RWPE2 (cell line): ENCODE results near the gene CALHM5.
A peak's percentile ranks its signal among the peaks of the same experiment; 100 is the strongest.

Source experiments
- ATAC-seq: fragments of 200-7000 bp; cut with Tn5 transposase; 3 replicates; pipeline ENCODE4 v1.9.1; 2021; ENCODE audit warnings: low read depth
- DNase-seq: peaks from one replicate; pipeline ENCODE4 v3.0.0-alpha.2; 2020; ENCODE audit warnings: low spot score
- H3K27ac ChIP-seq: fragments of 450-650 bp; 2 replicates; pipeline ENCODE4 v1.5.1; 2017; ENCODE audit warnings: mild to moderate bottlenecking; ENCODE audit not compliant: poor library complexity, severe bottlenecking
- H3K27me3 ChIP-seq: fragments of 250-450 bp; sonication (Bioruptor Pico); 2 replicates; pipeline ENCODE4 v1.5.1; 2021; ENCODE audit warnings: mild to moderate bottlenecking, moderate library complexity; ENCODE audit not compliant: insufficient read depth, poor library complexity, severe bottlenecking
- H3K36me3 ChIP-seq: fragments of 250-450 bp; sonication (Bioruptor Pico); 2 replicates; pipeline ENCODE4 v1.5.1; 2020; ENCODE audit warnings: low read depth, mild to moderate bottlenecking, moderate library complexity
- H3K4me1 ChIP-seq: fragments of 250-450 bp; sonication (Bioruptor Pico); 2 replicates; pipeline ENCODE4 v1.5.1; 2021; ENCODE audit warnings: mild to moderate bottlenecking, moderate library complexity; ENCODE audit not compliant: insufficient read depth, poor library complexity, severe bottlenecking
- H3K4me3 ChIP-seq: fragments of 250-450 bp; sonication (Bioruptor Pico); 2 replicates; pipeline ENCODE4 v1.5.1; 2021; ENCODE audit warnings: mild to moderate bottlenecking, moderate library complexity; ENCODE audit not compliant: severe bottlenecking
- H3K9me3 ChIP-seq: fragments of 250-450 bp; sonication (Bioruptor Pico); 2 replicates; pipeline ENCODE4 v1.5.1; 2021; ENCODE audit warnings: mild to moderate bottlenecking, moderate library complexity; ENCODE audit not compliant: severe bottlenecking
- TF ChIP-seq, protein P1 (sequence below): fragments of 450-650 bp; IDR thresholded peaks from one replicate; pipeline ENCODE4 v1.5.1; 2017; ENCODE audit warnings: mild to moderate bottlenecking, moderate library complexity; ENCODE audit not compliant: poor library complexity, severe bottlenecking

CALHM5 gene

DNA sequence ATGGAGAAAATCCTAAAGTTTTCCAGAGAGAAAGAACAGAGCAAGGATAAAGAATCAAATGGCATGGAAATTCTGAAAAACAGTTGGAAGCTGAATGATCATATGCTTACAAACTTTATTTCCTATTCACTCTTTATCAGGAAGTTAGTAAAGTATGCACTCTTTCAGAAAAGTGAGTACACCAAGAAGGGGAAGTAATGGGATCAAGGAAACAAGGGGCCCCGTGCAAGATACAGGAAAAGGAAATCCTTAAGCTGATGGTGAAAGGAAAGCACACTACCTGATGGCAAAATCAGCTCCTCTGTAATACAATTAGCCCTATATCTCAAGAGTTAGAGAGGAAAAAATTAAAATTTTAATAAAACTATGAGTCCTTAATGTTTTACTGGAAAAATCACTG is 36.3 kb upstream of the CALHM5 start:
- no peak for DNase-seq
- no peaks in the 10 kb centered on the region for H3K9me3 ChIP-seq
- no peaks in the 10 kb centered on the region for H3K4me1 ChIP-seq
- TF ChIP-seq, protein P1, sequence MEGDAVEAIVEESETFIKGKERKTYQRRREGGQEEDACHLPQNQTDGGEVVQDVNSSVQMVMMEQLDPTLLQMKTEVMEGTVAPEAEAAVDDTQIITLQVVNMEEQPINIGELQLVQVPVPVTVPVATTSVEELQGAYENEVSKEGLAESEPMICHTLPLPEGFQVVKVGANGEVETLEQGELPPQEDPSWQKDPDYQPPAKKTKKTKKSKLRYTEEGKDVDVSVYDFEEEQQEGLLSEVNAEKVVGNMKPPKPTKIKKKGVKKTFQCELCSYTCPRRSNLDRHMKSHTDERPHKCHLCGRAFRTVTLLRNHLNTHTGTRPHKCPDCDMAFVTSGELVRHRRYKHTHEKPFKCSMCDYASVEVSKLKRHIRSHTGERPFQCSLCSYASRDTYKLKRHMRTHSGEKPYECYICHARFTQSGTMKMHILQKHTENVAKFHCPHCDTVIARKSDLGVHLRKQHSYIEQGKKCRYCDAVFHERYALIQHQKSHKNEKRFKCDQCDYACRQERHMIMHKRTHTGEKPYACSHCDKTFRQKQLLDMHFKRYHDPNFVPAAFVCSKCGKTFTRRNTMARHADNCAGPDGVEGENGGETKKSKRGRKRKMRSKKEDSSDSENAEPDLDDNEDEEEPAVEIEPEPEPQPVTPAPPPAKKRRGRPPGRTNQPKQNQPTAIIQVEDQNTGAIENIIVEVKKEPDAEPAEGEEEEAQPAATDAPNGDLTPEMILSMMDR: no peak
- H3K36me3 ChIP-seq: no peaks in the 10 kb centered on the region
- no peak for ATAC-seq
- no peaks in the 10 kb centered on the region for H3K27me3 ChIP-seq
- no peak overlapping the region for H3K4me3 ChIP-seq
- H3K27ac ChIP-seq: no peak overlapping the region

DNA sequence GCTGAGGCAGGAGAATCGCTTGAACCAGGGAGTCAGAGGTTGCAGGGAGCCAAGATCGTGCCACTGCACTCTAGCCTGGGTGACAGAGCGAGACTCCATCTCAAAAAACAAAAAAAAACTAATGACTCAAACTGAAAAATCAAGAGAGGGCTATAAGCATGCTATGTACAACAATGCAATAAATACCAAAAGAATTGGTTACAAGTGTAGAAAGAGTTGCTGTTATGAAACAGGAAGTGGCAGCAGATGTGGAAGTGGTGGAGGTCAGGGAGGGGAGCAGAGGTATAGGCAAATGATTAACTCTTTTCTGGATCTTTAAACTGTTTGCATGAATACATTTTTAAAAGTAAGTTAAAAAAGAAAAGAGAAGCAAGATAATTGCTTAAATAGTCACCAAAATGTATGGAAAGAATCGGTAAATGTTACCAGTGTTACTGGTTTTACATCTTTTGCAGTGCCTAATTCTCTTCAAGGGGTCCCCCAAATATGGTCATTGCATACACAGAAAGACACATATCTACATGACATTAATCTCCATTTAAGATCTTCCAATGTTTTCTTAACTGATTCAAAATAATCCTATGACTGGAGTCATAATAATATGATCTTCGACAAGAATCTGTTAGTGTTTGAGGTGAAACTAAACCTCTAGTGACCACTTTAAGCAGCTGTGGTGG is 35.3 kb upstream of the CALHM5 start:
- no peak for DNase-seq
- Histone ChIP-seq H3K36me3 (no peaks in the 10 kb centered on the region), H3K9me3 (no peaks in the 10 kb centered on the region), H3K4me1 (no peaks in the 10 kb centered on the region), H3K27me3 (no peaks in the 10 kb centered on the region), H3K27ac (no peak overlapping the region), H3K4me3 (no peak overlapping the region)
- peak; percentile 58; the same call in 2 of the 3 replicates for ATAC-seq
- TF ChIP-seq, protein P1: no peak

DNA sequence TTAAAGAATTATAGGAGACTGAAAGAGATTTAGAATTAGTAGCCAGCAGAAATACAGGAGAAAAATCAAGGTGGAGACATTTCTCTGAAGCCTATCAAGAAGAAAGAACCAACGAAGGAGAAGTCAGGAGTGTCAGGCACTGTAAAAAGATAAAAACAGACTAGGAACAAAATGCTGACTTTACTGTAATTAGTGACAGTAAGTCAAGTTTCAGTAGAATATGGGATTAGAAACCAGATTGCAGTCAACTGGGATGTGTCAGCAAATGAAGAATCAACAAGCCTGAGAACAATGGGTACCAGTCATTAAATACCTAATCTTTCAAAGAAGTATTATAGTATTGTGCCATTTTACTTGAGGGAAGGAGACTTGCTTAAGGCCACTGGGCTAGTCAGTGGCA is 28.7 kb upstream of the CALHM5 start:
- Histone ChIP-seq H3K4me1 (no peaks in the 10 kb centered on the region), H3K4me3 (no peak overlapping the region), H3K27ac (no peak overlapping the region), H3K27me3 (no peaks in the 10 kb centered on the region), H3K9me3 (no peaks in the 10 kb centered on the region), H3K36me3 (no peaks in the 10 kb centered on the region)
- TF ChIP-seq, protein P1: no peak
- DNase-seq (no peak), ATAC-seq (no peak)

DNA sequence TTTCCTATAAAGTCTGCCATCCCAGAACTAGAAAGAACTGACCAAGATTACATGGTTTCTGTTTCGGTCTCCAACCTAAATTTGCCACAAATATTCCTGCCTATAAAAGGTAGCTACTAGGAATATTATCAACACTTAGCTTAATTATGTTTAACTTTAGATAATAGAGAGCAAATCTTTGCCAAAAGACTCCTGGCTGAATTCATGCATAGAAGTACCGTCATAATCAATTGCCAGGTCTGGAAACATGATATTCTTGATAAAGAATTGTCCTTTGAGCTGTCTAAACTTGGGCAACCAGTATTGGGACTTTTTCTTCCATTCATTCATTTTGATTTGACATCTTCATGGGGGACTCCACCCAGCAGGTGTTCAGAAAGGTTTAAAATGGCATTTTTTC is 27.8 kb upstream of the CALHM5 start:
- H3K27ac ChIP-seq: no peak overlapping the region
- no peaks in the 10 kb centered on the region for H3K27me3 ChIP-seq
- no peaks in the 10 kb centered on the region for H3K9me3 ChIP-seq
- H3K4me1 ChIP-seq: no peaks in the 10 kb centered on the region
- no peak for ATAC-seq
- H3K36me3 ChIP-seq: no peaks in the 10 kb centered on the region
- no peak for DNase-seq
- no peak overlapping the region for H3K4me3 ChIP-seq
- TF ChIP-seq, protein P1: no peak

DNA sequence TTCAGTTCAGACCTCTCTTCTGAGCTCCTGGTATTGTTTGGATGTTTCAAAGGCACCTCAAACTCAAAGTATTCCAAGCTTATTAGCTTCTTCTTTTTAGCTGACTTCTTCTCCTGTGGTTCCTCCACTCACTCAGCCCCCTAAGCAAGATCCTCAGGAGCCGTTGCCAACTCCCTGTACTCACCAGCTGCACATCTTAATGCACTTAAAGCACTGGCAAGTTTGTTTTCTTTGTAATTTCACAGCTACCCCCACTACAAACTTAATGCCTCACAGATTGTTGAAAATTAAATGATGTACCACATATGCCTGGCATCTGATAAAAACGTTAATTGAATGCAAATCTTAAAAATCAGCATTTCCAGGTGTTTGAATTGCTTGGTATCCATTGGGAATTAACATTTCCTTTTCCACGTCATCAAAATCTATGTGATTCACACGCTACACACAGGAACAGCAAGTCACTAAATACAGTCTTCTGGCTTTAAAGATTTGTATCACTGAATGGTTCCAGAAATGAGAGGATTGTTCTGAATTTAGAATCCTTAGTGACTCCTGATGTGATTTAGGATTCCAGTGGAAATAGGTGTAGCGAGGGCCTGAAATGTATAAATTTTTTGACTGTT is 25.8 kb upstream of the CALHM5 start:
- Histone ChIP-seq H3K4me1 (no peaks in the 10 kb centered on the region), H3K27ac (no peak overlapping the region), H3K36me3 (no peaks in the 10 kb centered on the region), H3K27me3 (no peaks in the 10 kb centered on the region), H3K4me3 (no peak overlapping the region), H3K9me3 (no peaks in the 10 kb centered on the region)
- no peak for DNase-seq
- ATAC-seq: no peak
- TF ChIP-seq, protein P1: no peak
